ENCODE data around the gene GRID1.

Gene GRID1

DNA sequence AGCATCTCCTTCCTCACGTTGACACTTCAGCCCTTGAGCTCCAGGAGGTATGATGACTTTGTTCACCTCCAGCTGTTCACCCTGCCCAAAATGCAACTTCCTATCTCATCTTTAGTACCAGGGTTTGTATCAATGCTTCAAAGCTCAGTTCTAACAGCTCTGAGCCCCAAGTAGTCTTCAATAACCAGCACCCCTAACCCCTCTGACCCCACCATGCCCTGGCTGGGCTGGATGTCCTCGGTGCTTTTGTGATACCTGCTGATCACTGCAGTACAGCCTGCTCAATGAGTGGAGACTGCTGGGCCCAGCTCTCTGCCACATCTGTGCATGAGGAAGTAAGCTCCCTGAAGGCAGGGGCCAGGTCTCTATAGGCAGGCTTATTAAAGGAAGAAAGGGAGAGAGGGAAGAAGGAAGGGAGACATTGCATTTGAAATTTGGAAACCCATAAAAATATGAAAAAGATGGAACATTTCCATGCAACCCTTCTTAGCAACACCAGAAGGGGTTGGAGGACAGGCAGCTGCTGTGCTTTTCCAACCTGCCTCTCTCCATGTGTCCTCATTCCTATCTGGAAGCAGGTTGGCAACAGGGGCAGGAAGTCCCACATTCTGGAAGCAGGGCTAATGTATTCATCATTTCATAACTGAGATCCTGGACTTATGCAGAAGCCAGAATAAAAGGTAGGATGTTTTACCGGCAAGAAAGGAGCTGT, 756.1 kb downstream of the GRID1 start:
- H3K4me1 ChIP-seq (ENCODE audit: control insufficient read depth, insufficient read depth, low read length): no peaks in the 10 kb centered on the region
- no peaks in the 10 kb centered on the region for H3K36me3 ChIP-seq (ENCODE audit: control insufficient read depth in 2 of 2, insufficient read depth in 1 of 2, low read length in 2 of 2)
- H3K9me3 ChIP-seq (ENCODE audit: control insufficient read depth, insufficient read depth, low read depth, low read length): no peaks in the 10 kb centered on the region
- CTCF ChIA-PET: interaction anchor here (0.6 to 0.7 kb wide), 2 partner anchors 112 to 236 kb away, joined by 3 to 4 read pairs; no protein-coding TSS in a partner anchor
- TF ChIP-seq TRIM28 (IDR thresholded peaks at IDR 0.05; ENCODE audit: borderline replicate concordance, low read length) (no peak), ZNF302 (tag by site-specific recombination; IDR thresholded peaks at IDR 0.05; ENCODE audit: low read depth) (no peak), ZNF292 (tag by site-specific recombination; IDR thresholded peaks at IDR 0.05; ENCODE audit: borderline replicate concordance, low read depth) (no peak), ZNF23 (tag by site-specific recombination; IDR thresholded peaks at IDR 0.05; ENCODE audit: borderline replicate concordance) (no peak), ZNF623 (tag by site-specific recombination; IDR thresholded peaks at IDR 0.05) (no peak), HOXD13 (CRISPR knock-in tag; IDR thresholded peaks at IDR 0.05; ENCODE audit: borderline replicate concordance) (no peak), ZNF274 (IDR thresholded peaks at IDR 0.05; ENCODE audit: low read length) (no peak), ZNF274 (tag by site-specific recombination; IDR thresholded peaks at IDR 0.05; ENCODE audit: borderline replicate concordance) (no peak), SETDB1 (IDR thresholded peaks at IDR 0.05; ENCODE audit: insufficient read length, low read length) (no peak), ZNF664 (tag by site-specific recombination; IDR thresholded peaks at IDR 0.05) (no peak), ZSCAN30 (tag by site-specific recombination; IDR thresholded peaks at IDR 0.05) (no peak), ZNF670 (tag by site-specific recombination; IDR thresholded peaks at IDR 0.05; ENCODE audit: low read depth) (no peak), MZF1 (tag by site-specific recombination; IDR thresholded peaks at IDR 0.05; ENCODE audit: borderline replicate concordance) (no peak), ZNF654 (tag by site-specific recombination; IDR thresholded peaks at IDR 0.05; ENCODE audit: low read depth) (no peak), SCRT2 (tag by site-specific recombination; IDR thresholded peaks at IDR 0.05) (no peak), ZNF560 (tag by site-specific recombination; IDR thresholded peaks at IDR 0.05; ENCODE audit: borderline replicate concordance) (no peak), ZNF394 (tag by site-specific recombination; IDR thresholded peaks at IDR 0.05; ENCODE audit: borderline replicate concordance) (no peak), ZNF138 (tag by site-specific recombination; IDR thresholded peaks at IDR 0.05; ENCODE audit: borderline replicate concordance) (no peak), ZNF2 (tag by site-specific recombination; IDR thresholded peaks at IDR 0.05) (no peak)
- H3K27ac ChIP-seq (ENCODE audit: extremely low read depth, low read depth, low read length): no peak overlapping the region
- POLR2A ChIA-PET: no interaction called here
- no peak overlapping the region for H3K4me3 ChIP-seq (ENCODE audit: low read depth, low read length)

DNA sequence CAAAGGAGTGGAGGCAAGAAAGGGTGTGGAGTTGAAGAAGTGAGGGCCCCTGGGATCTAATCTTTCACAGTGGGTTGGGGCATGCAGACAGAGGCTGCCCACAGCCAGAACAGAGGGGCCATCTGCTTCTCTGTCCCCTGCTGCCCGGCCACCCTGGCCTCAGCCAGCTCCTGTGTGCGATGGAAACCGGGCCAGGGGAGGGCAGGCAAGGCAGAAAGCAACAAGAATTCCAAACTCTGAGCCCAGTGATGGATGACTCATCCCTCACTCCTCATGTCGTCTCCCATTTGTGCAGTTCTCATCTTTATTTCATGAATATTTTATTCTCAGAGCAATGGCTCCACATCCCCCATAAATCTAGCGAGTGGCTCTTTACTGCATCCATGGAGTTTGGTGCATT, 757.1 kb downstream of the GRID1 start:
- POLR2A ChIA-PET: no interaction called here
- TF ChIP-seq, protein P1, sequence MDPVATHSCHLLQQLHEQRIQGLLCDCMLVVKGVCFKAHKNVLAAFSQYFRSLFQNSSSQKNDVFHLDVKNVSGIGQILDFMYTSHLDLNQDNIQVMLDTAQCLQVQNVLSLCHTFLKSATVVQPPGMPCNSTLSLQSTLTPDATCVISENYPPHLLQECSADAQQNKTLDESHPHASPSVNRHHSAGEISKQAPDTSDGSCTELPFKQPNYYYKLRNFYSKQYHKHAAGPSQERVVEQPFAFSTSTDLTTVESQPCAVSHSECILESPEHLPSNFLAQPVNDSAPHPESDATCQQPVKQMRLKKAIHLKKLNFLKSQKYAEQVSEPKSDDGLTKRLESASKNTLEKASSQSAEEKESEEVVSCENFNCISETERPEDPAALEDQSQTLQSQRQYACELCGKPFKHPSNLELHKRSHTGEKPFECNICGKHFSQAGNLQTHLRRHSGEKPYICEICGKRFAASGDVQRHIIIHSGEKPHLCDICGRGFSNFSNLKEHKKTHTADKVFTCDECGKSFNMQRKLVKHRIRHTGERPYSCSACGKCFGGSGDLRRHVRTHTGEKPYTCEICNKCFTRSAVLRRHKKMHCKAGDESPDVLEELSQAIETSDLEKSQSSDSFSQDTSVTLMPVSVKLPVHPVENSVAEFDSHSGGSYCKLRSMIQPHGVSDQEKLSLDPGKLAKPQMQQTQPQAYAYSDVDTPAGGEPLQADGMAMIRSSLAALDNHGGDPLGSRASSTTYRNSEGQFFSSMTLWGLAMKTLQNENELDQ (tag by site-specific recombination; IDR thresholded peaks at IDR 0.05; ENCODE audit: low read depth): no peak
- TF ChIP-seq ZNF311 (tag by site-specific recombination; IDR thresholded peaks at IDR 0.05; ENCODE audit: borderline replicate concordance) (no peak), KLF8 (tag by site-specific recombination; IDR thresholded peaks at IDR 0.05) (no peak), SP7 (tag by site-specific recombination; IDR thresholded peaks at IDR 0.05) (no peak), SP2 (tag by site-specific recombination; IDR thresholded peaks at IDR 0.05) (no peak)
- TF ChIP-seq, protein P2, sequence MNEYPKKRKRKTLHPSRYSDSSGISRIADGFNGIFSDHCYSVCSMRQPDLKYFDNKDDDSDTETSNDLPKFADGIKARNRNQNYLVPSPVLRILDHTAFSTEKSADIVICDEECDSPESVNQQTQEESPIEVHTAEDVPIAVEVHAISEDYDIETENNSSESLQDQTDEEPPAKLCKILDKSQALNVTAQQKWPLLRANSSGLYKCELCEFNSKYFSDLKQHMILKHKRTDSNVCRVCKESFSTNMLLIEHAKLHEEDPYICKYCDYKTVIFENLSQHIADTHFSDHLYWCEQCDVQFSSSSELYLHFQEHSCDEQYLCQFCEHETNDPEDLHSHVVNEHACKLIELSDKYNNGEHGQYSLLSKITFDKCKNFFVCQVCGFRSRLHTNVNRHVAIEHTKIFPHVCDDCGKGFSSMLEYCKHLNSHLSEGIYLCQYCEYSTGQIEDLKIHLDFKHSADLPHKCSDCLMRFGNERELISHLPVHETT (tag by site-specific recombination; IDR thresholded peaks at IDR 0.05): no peak
- Histone ChIP-seq H3K4me3 (ENCODE audit: low read depth, low read length) (no peak overlapping the region), H3K27ac (ENCODE audit: extremely low read depth, low read depth, low read length) (no peak overlapping the region), H3K36me3 (ENCODE audit: control insufficient read depth in 2 of 2, insufficient read depth in 1 of 2, low read length in 2 of 2) (no peaks in the 10 kb centered on the region), H3K4me1 (ENCODE audit: control insufficient read depth, insufficient read depth, low read length) (no peaks in the 10 kb centered on the region), H3K9me3 (ENCODE audit: control insufficient read depth, insufficient read depth, low read depth, low read length) (no peaks in the 10 kb centered on the region)
- CTCF ChIA-PET: interaction anchor here (0.7 kb wide), 1 partner anchor 111 kb away, joined by 3 read pairs; no protein-coding TSS in a partner anchor
